Measurements from ENCODE around the gene TTC33.

TTC33 gene

DNA sequence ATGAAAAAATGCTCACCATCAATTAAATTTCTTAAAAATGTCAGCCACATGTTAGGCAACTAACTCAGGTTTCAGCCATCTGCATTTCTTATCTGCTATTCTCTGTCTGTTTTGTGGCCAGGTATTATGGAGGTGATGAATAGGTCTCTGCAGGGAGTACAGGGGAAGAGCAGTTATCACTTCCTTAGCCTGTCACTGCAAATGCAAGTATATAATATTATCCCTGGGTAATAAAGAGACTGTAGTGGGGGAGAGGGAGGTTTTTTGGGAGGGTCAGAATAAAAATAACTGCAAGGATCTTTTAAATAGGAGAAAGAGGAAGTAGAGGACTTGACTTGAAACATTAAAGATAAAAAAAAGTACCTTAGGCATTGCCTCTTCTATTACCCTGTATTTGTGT is 125.6 kb downstream of the TTC33 start:
- Histone ChIP-seq H3K27me3 (no peaks in the 10 kb centered on the region), H3K9me3 (no peaks in the 10 kb centered on the region), H3K27ac (no peak overlapping the region), H3K4me1 (no peaks in the 10 kb centered on the region), H3K4me3 (no peak overlapping the region), H3K36me3 (no peaks in the 10 kb centered on the region)
- TF ChIP-seq, protein P1, sequence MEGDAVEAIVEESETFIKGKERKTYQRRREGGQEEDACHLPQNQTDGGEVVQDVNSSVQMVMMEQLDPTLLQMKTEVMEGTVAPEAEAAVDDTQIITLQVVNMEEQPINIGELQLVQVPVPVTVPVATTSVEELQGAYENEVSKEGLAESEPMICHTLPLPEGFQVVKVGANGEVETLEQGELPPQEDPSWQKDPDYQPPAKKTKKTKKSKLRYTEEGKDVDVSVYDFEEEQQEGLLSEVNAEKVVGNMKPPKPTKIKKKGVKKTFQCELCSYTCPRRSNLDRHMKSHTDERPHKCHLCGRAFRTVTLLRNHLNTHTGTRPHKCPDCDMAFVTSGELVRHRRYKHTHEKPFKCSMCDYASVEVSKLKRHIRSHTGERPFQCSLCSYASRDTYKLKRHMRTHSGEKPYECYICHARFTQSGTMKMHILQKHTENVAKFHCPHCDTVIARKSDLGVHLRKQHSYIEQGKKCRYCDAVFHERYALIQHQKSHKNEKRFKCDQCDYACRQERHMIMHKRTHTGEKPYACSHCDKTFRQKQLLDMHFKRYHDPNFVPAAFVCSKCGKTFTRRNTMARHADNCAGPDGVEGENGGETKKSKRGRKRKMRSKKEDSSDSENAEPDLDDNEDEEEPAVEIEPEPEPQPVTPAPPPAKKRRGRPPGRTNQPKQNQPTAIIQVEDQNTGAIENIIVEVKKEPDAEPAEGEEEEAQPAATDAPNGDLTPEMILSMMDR (IDR thresholded peaks at IDR 0.05) = no peak
- DNase-seq = no peak
- intact Hi-C loops (cut with DNase I; ENCODE audit: low total_unique reads) = no loop called here

DNA sequence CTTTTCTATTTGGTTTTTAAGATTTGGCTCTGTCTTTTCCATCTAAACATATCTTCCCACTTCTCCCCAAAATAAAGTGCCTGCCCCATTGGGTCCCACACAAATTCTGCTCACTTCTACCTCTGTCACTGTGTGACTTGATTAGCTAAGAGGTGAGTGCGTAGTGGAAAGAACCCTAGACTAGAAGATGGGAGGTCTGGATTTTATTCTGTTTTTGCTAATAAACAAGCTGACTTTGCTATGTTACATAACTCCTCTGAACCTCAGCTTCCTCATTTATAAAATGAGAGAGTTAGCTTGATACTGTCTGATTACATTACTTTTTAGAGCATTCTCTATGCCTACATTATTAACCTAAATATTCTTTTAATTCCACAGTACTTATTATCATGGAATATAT is 127.4 kb downstream of the TTC33 start:
- no peaks in the 10 kb centered on the region for H3K9me3 ChIP-seq
- DNase-seq = no peak
- intact Hi-C loops (cut with DNase I; ENCODE audit: low total_unique reads) = no loop called here
- no peaks in the 10 kb centered on the region for H3K4me1 ChIP-seq
- no peak overlapping the region for H3K4me3 ChIP-seq
- H3K27me3 ChIP-seq = no peaks in the 10 kb centered on the region
- H3K27ac ChIP-seq = no peak overlapping the region
- TF ChIP-seq, protein P1 (IDR thresholded peaks at IDR 0.05) = no peak
- no peaks in the 10 kb centered on the region for H3K36me3 ChIP-seq

DNA sequence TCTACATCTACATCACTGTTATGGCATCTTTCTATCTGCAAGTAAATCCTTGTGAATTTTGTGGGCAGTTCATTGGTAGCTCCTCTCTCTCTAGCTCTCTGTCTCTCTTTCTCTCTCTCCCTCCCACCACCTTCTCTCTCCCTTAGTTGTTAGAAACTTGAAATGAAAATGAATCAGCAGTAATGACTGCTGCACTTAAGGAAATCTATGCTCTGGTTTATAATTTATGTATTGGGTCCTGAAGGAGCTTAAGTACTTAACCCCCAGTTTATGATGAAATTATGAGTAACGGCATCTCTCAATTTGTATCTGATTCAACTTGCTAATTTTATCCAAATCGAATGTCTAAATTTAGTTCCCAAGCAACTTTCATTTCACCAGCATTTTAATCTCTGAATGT is 128.1 kb downstream of the TTC33 start:
- no peak for DNase-seq
- no peaks in the 10 kb centered on the region for H3K9me3 ChIP-seq
- no peaks in the 10 kb centered on the region for H3K27me3 ChIP-seq
- H3K36me3 ChIP-seq = no peaks in the 10 kb centered on the region
- H3K4me3 ChIP-seq = no peak overlapping the region
- TF ChIP-seq, protein P1 (IDR thresholded peaks at IDR 0.05) = no peak
- intact Hi-C loops (cut with DNase I; ENCODE audit: low total_unique reads) = no loop called here
- no peak overlapping the region for H3K27ac ChIP-seq
- no peaks in the 10 kb centered on the region for H3K4me1 ChIP-seq

GRCh38 chr5:40626801-40627200 is 129.0 kb downstream of the TTC33 start:
- no peaks in the 10 kb centered on the region for H3K4me1 ChIP-seq
- TF ChIP-seq, protein P1 (IDR thresholded peaks at IDR 0.05) = no peak
- H3K9me3 ChIP-seq = no peaks in the 10 kb centered on the region
- no peaks in the 10 kb centered on the region for H3K27me3 ChIP-seq
- DNase-seq = no peak
- no peaks in the 10 kb centered on the region for H3K36me3 ChIP-seq
- intact Hi-C loops (cut with DNase I; ENCODE audit: low total_unique reads) = no loop called here
- H3K4me3 ChIP-seq = no peak overlapping the region
- no peak overlapping the region for H3K27ac ChIP-seq

DNA sequence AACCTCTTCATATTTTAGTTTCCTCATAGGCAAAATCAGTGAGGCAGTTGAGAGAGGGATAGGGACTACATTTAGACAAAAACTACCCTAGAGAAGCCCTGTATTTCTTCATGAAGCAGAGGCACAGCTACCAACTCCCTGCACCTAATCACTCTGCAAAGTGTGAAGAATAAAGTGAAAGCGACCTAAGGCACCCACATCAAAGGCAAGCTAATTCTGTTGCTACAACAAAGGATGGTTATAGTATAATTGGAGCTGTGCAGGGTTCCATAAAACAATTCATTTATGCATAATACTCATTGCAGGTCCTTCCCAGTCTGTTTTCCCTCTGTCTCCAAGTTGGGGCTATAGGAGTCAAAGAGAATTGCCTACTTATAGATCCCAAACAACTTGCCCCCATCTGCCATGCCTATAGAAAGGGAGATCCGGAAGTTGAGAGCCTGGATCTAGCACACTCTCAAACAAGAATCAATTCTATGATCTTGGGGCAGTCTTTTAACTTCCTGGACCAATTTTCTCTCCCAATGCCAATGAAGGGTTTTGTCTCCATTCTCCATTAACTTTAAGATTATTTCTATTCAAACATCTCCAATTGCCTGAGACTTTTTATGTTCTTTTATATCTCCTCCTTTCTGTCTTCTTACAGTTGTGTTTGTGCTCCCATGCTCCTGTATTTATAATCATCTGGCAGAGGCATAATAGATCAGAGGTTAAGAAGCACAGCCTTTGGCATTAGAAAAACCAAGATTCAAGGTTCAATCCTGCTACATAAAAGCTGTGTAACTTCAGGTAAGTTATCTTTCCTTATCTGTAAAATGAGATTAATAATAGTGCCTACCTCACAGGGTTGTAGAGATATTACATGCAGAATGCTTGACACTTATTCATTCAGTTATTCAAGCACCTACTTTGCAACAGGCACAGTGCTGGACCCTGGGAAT is 132.0 kb downstream of the TTC33 start:
- Histone ChIP-seq H3K4me3 (no peak overlapping the region), H3K27ac (no peak overlapping the region), H3K36me3 (no peaks in the 10 kb centered on the region), H3K4me1 (no peaks in the 10 kb centered on the region), H3K9me3 (no peaks in the 10 kb centered on the region), H3K27me3 (no peaks in the 10 kb centered on the region)
- DNase-seq = no peak
- intact Hi-C loops (cut with DNase I; ENCODE audit: low total_unique reads) = no loop called here
- TF ChIP-seq, protein P1 (IDR thresholded peaks at IDR 0.05) = no peak

Measured in tibial artery (tissue), 4 donors.